ENCODE measurements around the gene PTPRE.

Gene PTPRE

GRCh38 chr10:128022261-128023196 is 115.6 kb downstream of the PTPRE start:
- Histone ChIP-seq H3K9ac (ENCODE audit: insufficient read length) (no peak overlapping the region), H3K4me3 (no peak overlapping the region), H3K27ac (no peak overlapping the region), H3K36me3 (ENCODE audit: insufficient read depth, low read length) (no peaks in the 10 kb centered on the region), H3K9me3 (ENCODE audit: low read depth, low read length) (no peaks in the 10 kb centered on the region)
- no peak for DNase-seq (ENCODE audit: low read depth, low spot score)
- TF ChIP-seq EZH2 (IDR thresholded peaks at IDR 0.05) (no peak), FOXP2 (optimal IDR thresholded peaks at IDR 0.05; ENCODE audit: control extremely low read depth, extremely low read length, insufficient read depth) (no peak), POLR2AphosphoS5 (IDR thresholded peaks at IDR 0.05; ENCODE audit: borderline replicate concordance, low read depth, low read length) (no peak)

DNA sequence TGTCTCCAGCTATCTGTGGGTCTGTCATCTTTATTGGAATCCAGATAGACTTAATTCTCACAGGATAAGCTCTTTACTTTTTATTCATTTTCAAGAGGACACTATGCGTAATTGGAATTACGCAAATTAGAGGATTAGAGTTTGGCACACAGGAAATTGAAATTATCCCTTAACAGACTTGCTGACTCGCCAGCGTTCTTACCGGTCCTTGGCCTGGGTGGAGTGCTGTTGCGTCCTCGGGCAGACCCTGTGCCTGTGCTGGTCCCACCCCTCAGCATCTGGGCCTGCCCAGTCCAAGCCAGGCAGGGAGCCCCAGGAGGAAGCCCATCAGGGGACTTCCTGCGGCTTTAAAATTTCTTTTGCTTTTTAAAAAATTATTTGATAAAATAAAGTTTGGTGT is 117.5 kb downstream of the PTPRE start:
- H3K9me3 ChIP-seq (ENCODE audit: low read depth, low read length), result no peaks in the 10 kb centered on the region
- DNase-seq (ENCODE audit: low read depth, low spot score), result no peak
- H3K9ac ChIP-seq (ENCODE audit: insufficient read length), result no peak overlapping the region
- no peak overlapping the region for H3K4me3 ChIP-seq
- TF ChIP-seq FOXP2 (optimal IDR thresholded peaks at IDR 0.05; ENCODE audit: control extremely low read depth, extremely low read length, insufficient read depth) (no peak), POLR2AphosphoS5 (IDR thresholded peaks at IDR 0.05; ENCODE audit: borderline replicate concordance, low read depth, low read length) (no peak), EZH2 (IDR thresholded peaks at IDR 0.05) (no peak)
- H3K27ac ChIP-seq, result no peak overlapping the region
- no peaks in the 10 kb centered on the region for H3K36me3 ChIP-seq (ENCODE audit: insufficient read depth, low read length)

GRCh38 chr10:128025437-128025836 is 118.5 kb downstream of the PTPRE start:
- Histone ChIP-seq H3K36me3 (ENCODE audit: insufficient read depth, low read length) (no peaks in the 10 kb centered on the region), H3K27ac (no peak overlapping the region), H3K9me3 (ENCODE audit: low read depth, low read length) (no peaks in the 10 kb centered on the region), H3K4me3 (no peak overlapping the region), H3K9ac (ENCODE audit: insufficient read length) (no peak overlapping the region)
- TF ChIP-seq EZH2 (IDR thresholded peaks at IDR 0.05), result no peak
- no peak for DNase-seq (ENCODE audit: low read depth, low spot score)

DNA sequence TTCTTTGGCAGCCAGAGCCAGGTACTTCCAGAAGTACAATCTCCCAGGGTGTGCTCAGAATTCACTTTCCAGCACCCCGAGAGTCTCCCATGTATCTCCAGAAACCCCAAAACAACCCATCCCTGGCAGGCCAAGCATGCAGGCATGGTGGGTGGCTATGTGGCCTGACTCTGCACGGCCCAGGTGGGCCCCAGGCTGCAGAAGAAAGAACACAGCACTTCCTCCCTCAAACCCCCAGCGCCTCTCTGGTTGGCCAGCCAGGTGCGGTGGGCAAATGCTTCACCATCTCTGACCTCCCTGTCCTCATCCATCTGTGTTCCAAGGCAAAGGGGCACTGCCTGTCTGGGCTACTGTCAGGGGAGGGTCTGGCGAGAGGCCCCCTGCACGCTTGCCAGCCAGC is 119.0 kb downstream of the PTPRE start:
- TF ChIP-seq POLR2AphosphoS5 (IDR thresholded peaks at IDR 0.05; ENCODE audit: borderline replicate concordance, low read depth, low read length) (no peak), EZH2 (IDR thresholded peaks at IDR 0.05) (no peak), FOXP2 (optimal IDR thresholded peaks at IDR 0.05; ENCODE audit: control extremely low read depth, extremely low read length, insufficient read depth) (no peak)
- no peak for DNase-seq (ENCODE audit: low read depth, low spot score)
- Histone ChIP-seq H3K9me3 (ENCODE audit: low read depth, low read length) (no peaks in the 10 kb centered on the region), H3K9ac (ENCODE audit: insufficient read length) (no peak overlapping the region), H3K4me3 (no peak overlapping the region), H3K36me3 (ENCODE audit: insufficient read depth, low read length) (no peaks in the 10 kb centered on the region), H3K27ac (no peak overlapping the region)

GRCh38 chr10:128026615-128027300 is 119.9 kb downstream of the PTPRE start:
- no peaks in the 10 kb centered on the region for H3K9me3 ChIP-seq (ENCODE audit: low read depth, low read length)
- TF ChIP-seq FOXP2 (optimal IDR thresholded peaks at IDR 0.05; ENCODE audit: control extremely low read depth, extremely low read length, insufficient read depth) (no peak), POLR2AphosphoS5 (IDR thresholded peaks at IDR 0.05; ENCODE audit: borderline replicate concordance, low read depth, low read length) (no peak), EZH2 (IDR thresholded peaks at IDR 0.05) (no peak)
- no peak for DNase-seq (ENCODE audit: low read depth, low spot score)
- no peak overlapping the region for H3K4me3 ChIP-seq
- H3K9ac ChIP-seq (ENCODE audit: insufficient read length), result no peak overlapping the region
- no peak overlapping the region for H3K27ac ChIP-seq
- no peaks in the 10 kb centered on the region for H3K36me3 ChIP-seq (ENCODE audit: insufficient read depth, low read length)

GRCh38 chr10:128027306-128027705 is 120.4 kb downstream of the PTPRE start:
- DNase-seq (ENCODE audit: low read depth, low spot score), result no peak
- TF ChIP-seq POLR2AphosphoS5 (IDR thresholded peaks at IDR 0.05; ENCODE audit: borderline replicate concordance, low read depth, low read length), result no peak
- no peak for TF ChIP-seq FOXP2 (optimal IDR thresholded peaks at IDR 0.05; ENCODE audit: control extremely low read depth, extremely low read length, insufficient read depth)
- TF ChIP-seq EZH2 (IDR thresholded peaks at IDR 0.05), result no peak
- Histone ChIP-seq H3K36me3 (ENCODE audit: insufficient read depth, low read length) (no peaks in the 10 kb centered on the region), H3K27ac (no peak overlapping the region), H3K4me3 (no peak overlapping the region), H3K9ac (ENCODE audit: insufficient read length) (no peak overlapping the region), H3K9me3 (ENCODE audit: low read depth, low read length) (no peaks in the 10 kb centered on the region)

GRCh38 chr10:128027822-128028507 is 121.1 kb downstream of the PTPRE start:
- Histone ChIP-seq H3K27ac (no peak overlapping the region), H3K4me3 (no peak overlapping the region), H3K36me3 (ENCODE audit: insufficient read depth, low read length) (no peaks in the 10 kb centered on the region), H3K9me3 (ENCODE audit: low read depth, low read length) (no peaks in the 10 kb centered on the region), H3K9ac (ENCODE audit: insufficient read length) (no peak overlapping the region)
- DNase-seq (ENCODE audit: low read depth, low spot score), result no peak
- no peak for TF ChIP-seq POLR2AphosphoS5 (IDR thresholded peaks at IDR 0.05; ENCODE audit: borderline replicate concordance, low read depth, low read length)
- no peak for TF ChIP-seq EZH2 (IDR thresholded peaks at IDR 0.05)
- no peak for TF ChIP-seq FOXP2 (optimal IDR thresholded peaks at IDR 0.05; ENCODE audit: control extremely low read depth, extremely low read length, insufficient read depth)
